ENCODE data around the gene AAMDC. TPM values are rescaled to one million over a fixed set of nuclear protein-coding genes. Genes with fewer than 3 reads are reported as not detected.
A peak's percentile ranks its signal among the peaks of the same experiment; 100 is the strongest.
"Not testable (repeated sequence)": the region's sequence is repeated elsewhere in the genome, so short reads cannot be mapped to it uniquely, and the experiment has no call there.

AAMDC gene
- polyA plus RNA-seq, 1 donor = 45.5 TPM

GRCh38 chr11:77822126-77822525 is 1.2 kb downstream of the AAMDC start:
- DNase-seq = not testable (repeated sequence)

GRCh38 chr11:77823775-77824174 is 2.8 kb downstream of the AAMDC start:
- peak; percentile 3 for DNase-seq

- no peak for DNase-seq
These were observed 8.0 kb downstream of the AAMDC start for GRCh38 chr11:77828926-77829325.

- DNase-seq = no peak
These were observed 12.4 kb downstream of the AAMDC start for GRCh38 chr11:77833302-77833701.

GRCh38 chr11:77842441-77843121 is 21.6 kb downstream of the AAMDC start:
- no peak for DNase-seq

- DNase-seq = not testable (repeated sequence)
These were observed 22.8 kb downstream of the AAMDC start for GRCh38 chr11:77843700-77844099.

- DNase-seq = no peak
These were observed 30.6 kb downstream of the AAMDC start for GRCh38 chr11:77851503-77851902.

GRCh38 chr11:77854838-77855237 is 33.9 kb downstream of the AAMDC start:
- DNase-seq = no peak

GRCh38 chr11:77857906-77858457 is 37.0 kb downstream of the AAMDC start:
- DNase-seq = not testable (repeated sequence)

- DNase-seq = not testable (repeated sequence)
These were observed 40.5 kb downstream of the AAMDC start for GRCh38 chr11:77861444-77861843.

GRCh38 chr11:77865805-77866204 is 44.9 kb downstream of the AAMDC start:
- DNase-seq = no peak

- no peak for DNase-seq
These were observed 45.4 kb downstream of the AAMDC start for GRCh38 chr11:77866336-77866735.

GRCh38 chr11:77868744-77869143 is 47.8 kb downstream of the AAMDC start:
- no peak for DNase-seq

- DNase-seq = no peak
These were observed 50.9 kb downstream of the AAMDC start for GRCh38 chr11:77871855-77872254.

- no peak for DNase-seq
These were observed 52.4 kb downstream of the AAMDC start for GRCh38 chr11:77873345-77873744.

GRCh38 chr11:77874206-77874605 is 53.3 kb downstream of the AAMDC start:
- no peak for DNase-seq

- no peak for DNase-seq
These were observed 55.1 kb downstream of the AAMDC start for GRCh38 chr11:77876045-77876444.

- peak; percentile 11 for DNase-seq
These were observed 57.3 kb downstream of the AAMDC start for GRCh38 chr11:77878247-77878646.

GRCh38 chr11:77879218-77879617 is 58.3 kb downstream of the AAMDC start:
- peak; percentile 42 for DNase-seq

- DNase-seq = no peak
These were observed 61.5 kb downstream of the AAMDC start for GRCh38 chr11:77882396-77882795.

GRCh38 chr11:77883775-77884174 is 62.8 kb downstream of the AAMDC start:
- no peak for DNase-seq

- no peak for DNase-seq
These were observed 63.4 kb downstream of the AAMDC start for GRCh38 chr11:77884186-77884828.

- DNase-seq = no peak
These were observed 63.9 kb downstream of the AAMDC start for GRCh38 chr11:77884829-77885190.

- DNase-seq = no peak
These were observed 65.5 kb downstream of the AAMDC start for GRCh38 chr11:77886401-77886800.

Data from hindlimb muscle (tissue), 1 donor.